Stimulated activated effector memory CD8-positive, alpha-beta T cell treated with anti-CD3 and anti-CD28 coated beads, Interleukin-12 subunit alpha, Interleukin-12 subunit beta, amount 100 ng/mL, for 72 hours (primary cell): Measurements from ENCODE around the gene MYCBP2.
"Not testable (repeated sequence)": the region's sequence is repeated elsewhere in the genome, so short reads cannot be mapped to it uniquely, and the experiment has no call there.

Experiments
- ATAC-seq: fragments of 150-1000 bp; cut with Tn5 transposase; 2 replicates; pipeline ENCODE4 v1.10.0; 2021
- DNase-seq, 2 donors: peaks; one replicate each; pipeline ENCODE4 v3.0.0; 2021 to 2022; ENCODE audit warnings: low spot score in 2 of 2
- H3K27ac Mint-ChIP-seq: one replicate; pipeline ENCODE4 v1.8.0; 2022; ENCODE audit warnings: mild to moderate bottlenecking, mixed read lengths
- H3K36me3 Mint-ChIP-seq: one replicate; pipeline ENCODE4 v1.8.0; 2022; ENCODE audit warnings: mild to moderate bottlenecking, mixed read lengths
- H3K4me1 Mint-ChIP-seq: one replicate; pipeline ENCODE4 v1.8.0; 2022; ENCODE audit warnings: mixed read lengths
- H3K4me3 Mint-ChIP-seq: one replicate; pipeline ENCODE4 v1.8.0; 2022; ENCODE audit warnings: mild to moderate bottlenecking, mixed read lengths
- H3K9me3 Mint-ChIP-seq: one replicate; pipeline ENCODE4 v1.8.0; 2022; ENCODE audit warnings: mixed read lengths

The MYCBP2 gene

DNA sequence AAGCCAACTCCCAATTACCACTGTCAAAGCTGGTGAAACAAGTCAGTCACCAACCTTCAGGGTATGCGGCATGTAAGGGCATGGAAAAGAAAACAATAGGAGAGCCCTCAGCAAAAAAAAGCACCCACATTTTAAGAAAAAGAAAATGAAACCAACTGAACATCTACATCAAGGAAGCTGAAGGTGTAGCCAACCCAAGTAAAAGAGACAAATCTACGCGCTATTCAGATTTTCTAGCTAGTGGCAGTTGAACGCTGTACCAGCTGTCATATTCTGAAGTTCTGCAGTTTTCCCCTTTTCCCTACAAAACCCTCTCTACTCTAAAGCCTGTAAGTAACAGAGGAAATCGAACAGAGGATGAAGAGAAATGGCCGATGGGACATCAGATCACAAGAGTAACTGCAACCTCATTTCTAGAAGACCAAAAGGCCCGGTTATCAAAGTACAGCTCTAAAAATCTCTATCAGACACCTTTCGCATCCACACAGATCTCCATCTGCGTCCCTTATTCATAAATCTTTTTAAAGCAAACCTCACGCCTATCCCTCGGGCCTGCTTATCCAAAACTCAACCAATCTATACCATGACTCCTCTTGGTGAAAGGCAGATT lies 1.4 kb downstream of the MYCBP2 start:
- Mint-ChIP-seq H3K4me3 (peak overlapping the region; percentile 98), H3K4me1 (peaks cover 54% of the 10 kb centered on the region), H3K27ac (peak overlapping the region; percentile 98), H3K9me3 (no peaks in the 10 kb centered on the region), H3K36me3 (peaks cover 36% of the 10 kb centered on the region)
- DNase-seq: no peak
- no peak for ATAC-seq

- no peaks in the 10 kb centered on the region for H3K9me3 Mint-ChIP-seq
Observed at GRCh38 chr13:77323858-77324257, 3.0 kb downstream of the MYCBP2 start.

DNA sequence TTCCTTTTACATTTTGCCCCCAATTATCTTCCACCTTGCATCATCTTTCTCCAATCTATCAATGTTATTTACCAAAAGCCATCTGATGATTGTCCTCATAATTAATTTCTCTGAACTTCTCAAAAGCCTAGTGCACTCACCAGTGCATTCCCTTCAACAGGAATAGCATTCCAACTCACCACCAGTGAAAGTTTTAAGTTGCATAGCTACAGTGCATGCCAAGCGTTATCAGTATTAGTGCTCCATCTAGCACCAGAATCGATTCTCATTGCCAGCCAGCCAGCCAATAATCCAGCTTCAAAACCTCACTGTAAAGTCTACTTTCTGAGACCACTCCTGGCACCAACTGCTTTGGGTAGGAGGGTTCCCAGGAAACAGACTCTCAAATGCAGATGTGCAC lies 7.4 kb downstream of the MYCBP2 start:
- Mint-ChIP-seq H3K36me3 (no peaks in the 10 kb centered on the region), H3K9me3 (no peaks in the 10 kb centered on the region), H3K4me3 (no peak overlapping the region), H3K4me1 (peaks cover 79% of the 10 kb centered on the region), H3K27ac (peak overlapping the region; percentile 2)
- DNase-seq (no peak), ATAC-seq (no peak)

More at GRCh38 chr13:77323858-77324257, 3.0 kb downstream of the MYCBP2 start:
- peaks cover 23% of the 10 kb centered on the region for H3K36me3 Mint-ChIP-seq
- peak overlapping the region; percentile 0 for H3K27ac Mint-ChIP-seq
- peak overlapping the region; percentile 98 for H3K4me3 Mint-ChIP-seq
- ATAC-seq (no peak), DNase-seq (no peak)
- peaks cover 64% of the 10 kb centered on the region for H3K4me1 Mint-ChIP-seq

DNA sequence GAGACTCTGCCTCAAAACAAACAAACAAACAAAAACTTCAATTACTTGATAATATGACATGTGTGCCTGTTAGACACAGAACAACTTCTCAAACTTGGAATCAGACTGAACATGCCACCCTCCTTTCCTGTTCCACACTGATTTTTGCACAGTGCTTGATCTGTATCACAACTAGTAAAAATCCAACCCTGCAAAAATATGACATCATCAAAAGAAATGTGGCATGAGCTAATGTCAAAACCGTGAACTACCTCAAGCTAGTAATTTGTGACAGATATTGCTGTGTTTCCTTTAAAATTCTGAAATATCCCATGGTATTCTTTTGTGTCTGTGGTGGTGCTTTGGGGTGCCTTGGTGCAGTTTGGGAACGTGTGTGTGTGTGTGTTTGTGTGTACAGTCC lies 8.2 kb downstream of the MYCBP2 start:
- DNase-seq: no peak
- H3K4me1 Mint-ChIP-seq: peaks cover 80% of the 10 kb centered on the region
- no peaks in the 10 kb centered on the region for H3K36me3 Mint-ChIP-seq
- peak overlapping the region; percentile 2 for H3K27ac Mint-ChIP-seq
- no peaks in the 10 kb centered on the region for H3K9me3 Mint-ChIP-seq
- H3K4me3 Mint-ChIP-seq: no peak overlapping the region
- ATAC-seq: peak; percentile 38

- no peaks in the 10 kb centered on the region for H3K36me3 Mint-ChIP-seq
- DNase-seq (no peak), ATAC-seq (no peak)
- peak overlapping the region; percentile 58 for H3K27ac Mint-ChIP-seq
- H3K4me3 Mint-ChIP-seq: peak overlapping the region; percentile 23
- peaks cover 75% of the 10 kb centered on the region for H3K4me1 Mint-ChIP-seq
- no peaks in the 10 kb centered on the region for H3K9me3 Mint-ChIP-seq
Observed at GRCh38 chr13:77316430-77316829, 10.5 kb downstream of the MYCBP2 start.

GRCh38 chr13:77315509-77315908 lies 11.4 kb downstream of the MYCBP2 start:
- not testable (repeated sequence) for H3K36me3 Mint-ChIP-seq, ATAC-seq, DNase-seq, H3K4me3 Mint-ChIP-seq, H3K9me3 Mint-ChIP-seq
- Mint-ChIP-seq H3K4me1 (peaks cover 78% of the 10 kb centered on the region), H3K27ac (peak overlapping the region; percentile 58)

DNA sequence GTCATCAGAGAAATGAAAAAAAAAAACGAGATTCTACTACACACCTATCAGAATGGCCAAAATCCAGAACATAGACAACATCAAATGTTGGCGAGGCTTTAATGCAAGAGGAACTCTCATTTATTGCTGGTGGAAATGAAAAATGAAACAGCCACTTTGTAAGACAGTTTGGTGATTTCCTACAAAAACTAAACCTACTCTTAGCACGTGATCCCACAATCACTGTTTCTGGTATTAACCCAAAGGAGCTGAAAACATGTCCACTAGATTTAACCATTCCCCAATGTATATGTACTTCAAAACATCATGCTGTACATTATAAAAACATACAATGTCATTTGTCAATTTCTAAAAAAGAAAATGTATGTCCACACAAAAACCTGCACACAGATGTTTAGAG lies 13.0 kb downstream of the MYCBP2 start:
- peaks cover 78% of the 10 kb centered on the region for H3K4me1 Mint-ChIP-seq
- no peak overlapping the region for H3K27ac Mint-ChIP-seq
- no peak for ATAC-seq
- DNase-seq: no peak
- H3K36me3 Mint-ChIP-seq: no peaks in the 10 kb centered on the region
- H3K4me3 Mint-ChIP-seq: peak overlapping the region; percentile 2
- no peaks in the 10 kb centered on the region for H3K9me3 Mint-ChIP-seq

DNA sequence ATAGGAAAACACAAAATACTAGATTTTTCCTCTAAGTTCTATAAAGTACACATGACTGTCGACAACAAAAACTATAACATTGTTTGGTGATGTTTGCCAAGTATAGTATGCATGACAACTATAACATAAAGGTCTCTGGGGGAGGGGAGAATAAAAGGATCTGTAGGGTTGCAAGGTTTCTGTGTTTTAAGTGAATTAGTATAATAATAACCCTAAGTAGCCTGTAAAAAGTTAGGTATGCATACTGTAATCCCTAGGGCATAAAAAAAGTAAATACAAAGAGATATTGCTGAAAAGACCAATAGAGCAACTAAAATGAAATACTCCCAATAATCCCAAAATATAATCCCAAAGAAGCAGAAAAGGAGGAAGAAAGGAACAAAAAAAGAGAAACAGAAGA lies 14.6 kb downstream of the MYCBP2 start:
- Mint-ChIP-seq H3K9me3 (peaks cover 3% of the 10 kb centered on the region), H3K4me1 (peaks cover 86% of the 10 kb centered on the region), H3K4me3 (no peak overlapping the region), H3K27ac (peak overlapping the region; percentile 0), H3K36me3 (no peaks in the 10 kb centered on the region)
- no peak for ATAC-seq
- no peak for DNase-seq

DNA sequence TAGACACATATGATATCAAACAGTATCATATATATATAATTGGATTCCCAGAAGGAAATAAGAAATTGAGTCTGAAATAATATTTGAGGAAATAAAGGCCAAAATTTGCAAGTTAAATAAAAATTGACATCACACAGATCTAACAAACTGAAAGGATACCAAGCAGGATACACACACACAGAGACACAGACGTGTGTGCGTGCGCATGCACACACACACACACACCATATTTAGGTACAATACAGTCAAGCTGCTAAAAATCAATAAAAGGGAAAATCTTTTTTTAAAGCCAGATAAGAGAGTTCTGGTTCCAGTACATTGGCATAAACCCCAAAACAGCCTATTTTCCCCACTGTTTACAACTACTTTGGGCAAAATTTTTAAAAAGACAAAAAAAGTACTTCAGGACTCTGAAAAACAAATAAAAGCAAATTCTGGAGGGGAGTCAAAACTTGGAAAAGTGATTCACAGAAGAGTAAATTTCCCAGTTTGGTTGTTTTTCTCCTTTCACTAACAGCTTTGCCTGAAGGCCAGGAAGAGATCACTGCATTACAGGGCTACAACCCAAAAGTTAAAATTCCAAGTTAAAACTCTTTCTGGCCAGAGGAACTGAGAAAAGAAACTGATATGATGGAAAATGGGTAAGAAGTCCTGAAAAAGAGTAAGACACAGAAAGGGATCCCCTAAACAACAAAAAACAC lies 16.2 kb downstream of the MYCBP2 start:
- H3K4me1 Mint-ChIP-seq: peaks cover 84% of the 10 kb centered on the region
- no peak overlapping the region for H3K4me3 Mint-ChIP-seq
- peak overlapping the region; percentile 38 for H3K27ac Mint-ChIP-seq
- ATAC-seq: no peak
- peaks cover 3% of the 10 kb centered on the region for H3K9me3 Mint-ChIP-seq
- no peak for DNase-seq
- no peaks in the 10 kb centered on the region for H3K36me3 Mint-ChIP-seq

DNA sequence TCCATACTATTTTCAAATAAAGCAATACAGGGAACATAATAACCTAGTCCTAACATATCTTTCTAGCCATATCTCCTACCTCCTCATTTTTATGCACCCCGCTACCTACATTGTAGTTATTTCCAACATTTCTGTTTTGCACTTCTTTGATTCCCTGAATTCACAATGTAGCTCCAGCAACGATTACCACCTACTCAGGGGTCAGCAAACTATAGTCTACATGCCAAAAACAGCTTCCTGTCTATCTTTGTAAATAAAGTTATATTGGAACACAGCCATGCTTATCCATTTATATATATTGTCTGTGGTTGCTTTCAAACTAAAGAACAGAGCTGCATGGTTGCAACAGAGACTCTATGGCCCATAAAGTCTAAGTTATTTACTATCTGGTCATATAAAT lies 16.7 kb downstream of the MYCBP2 start:
- Mint-ChIP-seq H3K27ac (peak overlapping the region; percentile 38), H3K4me3 (no peak overlapping the region), H3K9me3 (peaks cover 3% of the 10 kb centered on the region), H3K4me1 (peaks cover 87% of the 10 kb centered on the region), H3K36me3 (no peaks in the 10 kb centered on the region)
- DNase-seq (no peak), ATAC-seq (no peak)

DNA sequence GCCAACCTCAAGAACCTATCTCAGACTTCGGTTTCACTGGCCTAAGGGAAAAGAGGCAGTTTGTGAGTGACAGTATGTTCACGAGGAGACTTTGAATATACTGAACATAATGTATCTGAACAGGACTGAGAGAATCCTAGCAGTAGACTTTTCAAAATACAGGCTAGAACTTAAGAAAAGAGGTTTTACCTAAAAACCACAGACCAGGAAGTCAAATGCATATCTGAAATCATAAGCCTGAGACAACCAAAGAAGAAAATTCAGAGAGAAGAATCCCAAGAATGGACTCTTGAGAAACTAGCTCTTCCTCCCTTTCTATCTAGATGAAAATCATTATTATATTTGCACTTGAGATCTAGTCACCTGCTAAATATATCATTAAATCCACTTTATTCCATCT lies 17.6 kb downstream of the MYCBP2 start:
- Mint-ChIP-seq H3K4me1 (peaks cover 87% of the 10 kb centered on the region), H3K36me3 (no peaks in the 10 kb centered on the region), H3K27ac (no peak overlapping the region), H3K9me3 (peaks cover 3% of the 10 kb centered on the region), H3K4me3 (no peak overlapping the region)
- DNase-seq (no peak), ATAC-seq (no peak)

- Mint-ChIP-seq H3K4me3 (no peak overlapping the region), H3K4me1 (peaks cover 82% of the 10 kb centered on the region), H3K36me3 (no peaks in the 10 kb centered on the region), H3K9me3 (peaks cover 3% of the 10 kb centered on the region), H3K27ac (peak overlapping the region; percentile 33)
- ATAC-seq: no peak
- no peak for DNase-seq
Observed at GRCh38 chr13:77306458-77306857, 20.4 kb downstream of the MYCBP2 start.

DNA sequence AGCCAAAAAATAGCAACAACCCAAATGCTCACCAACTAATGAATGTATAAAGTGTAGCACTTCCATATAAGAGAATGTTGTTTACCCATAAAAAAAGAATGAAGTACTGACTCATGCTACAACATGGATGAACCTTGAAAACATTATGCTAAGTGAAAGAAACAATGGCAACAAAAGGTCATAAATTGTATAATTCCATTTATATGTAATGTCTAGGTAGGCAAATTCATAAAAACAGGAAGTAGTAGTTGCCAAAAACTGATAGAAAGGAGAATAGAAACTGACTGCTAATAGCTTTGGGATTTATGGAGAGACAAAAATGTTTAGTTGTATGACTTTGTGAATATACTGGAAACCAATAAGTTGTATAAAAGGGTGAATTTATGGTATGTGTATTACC lies 21.6 kb downstream of the MYCBP2 start:
- Mint-ChIP-seq H3K27ac (peak overlapping the region; percentile 30), H3K4me1 (peaks cover 82% of the 10 kb centered on the region), H3K36me3 (no peaks in the 10 kb centered on the region), H3K9me3 (peaks cover 3% of the 10 kb centered on the region), H3K4me3 (no peak overlapping the region)
- no peak for ATAC-seq
- no peak for DNase-seq

GRCh38 chr13:77300176-77301037 lies 26.5 kb downstream of the MYCBP2 start:
- Mint-ChIP-seq H3K4me1 (peaks cover 58% of the 10 kb centered on the region), H3K36me3 (peaks cover 13% of the 10 kb centered on the region), H3K27ac (no peak overlapping the region), H3K4me3 (no peak overlapping the region), H3K9me3 (no peaks in the 10 kb centered on the region)
- ATAC-seq (no peak), DNase-seq (no peak)

DNA sequence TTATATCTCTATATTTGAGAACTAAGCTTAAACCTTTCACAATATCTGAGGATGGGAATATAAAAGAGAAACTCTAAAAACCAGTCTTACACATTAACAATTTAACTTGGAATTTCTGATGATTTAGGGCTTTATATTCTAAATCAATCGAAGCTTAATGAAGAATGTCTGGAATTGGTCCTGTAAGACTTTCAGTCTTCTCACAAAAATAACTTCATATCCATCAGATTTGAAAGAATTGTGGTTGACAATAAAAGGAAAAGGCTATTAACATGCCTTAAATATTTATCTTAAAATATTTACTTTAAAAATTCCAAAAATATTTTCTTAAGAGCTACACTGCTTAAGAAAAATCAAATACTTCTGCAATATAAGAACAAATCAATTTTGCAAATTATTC lies 27.3 kb downstream of the MYCBP2 start:
- H3K4me3 Mint-ChIP-seq: no peak overlapping the region
- H3K36me3 Mint-ChIP-seq: peaks cover 22% of the 10 kb centered on the region
- H3K27ac Mint-ChIP-seq: no peak overlapping the region
- no peak for ATAC-seq
- DNase-seq: no peak
- H3K9me3 Mint-ChIP-seq: no peaks in the 10 kb centered on the region
- peaks cover 54% of the 10 kb centered on the region for H3K4me1 Mint-ChIP-seq
